WTC11 (cell line): ENCODE data around the gene NDUFB8. TPM values are rescaled to one million over a fixed set of nuclear protein-coding genes. Genes with fewer than 3 reads are reported as not detected.

Experiments used
- ATAC-seq: fragments of 200-7000 bp; cut with Tn5 transposase; 2 replicates; pipeline ENCODE4 v1.10.0; 2021; ENCODE audit warnings: mild to moderate bottlenecking, moderate library complexity
- CTCF ChIA-PET: fragments of 300-600 bp; sonication (Branson Sonifier 250); formaldehyde crosslinking; loops from one replicate; lab custom pipeline; 2021; ENCODE audit warnings: antibody characterized with exemption; lab: Charles Lee
- POLR2A ChIA-PET: fragments of 350-600 bp; sonication (Branson Sonifier 250); formaldehyde crosslinking; loops from one replicate; lab custom pipeline; 2021; ENCODE audit warnings: antibody characterized with exemption; lab: Charles Lee
- DNase-seq: peaks from one replicate; pipeline ENCODE4 v3.0.0; 2021; ENCODE audit warnings: low spot score
- H3K27ac Mint-ChIP-seq: 2 replicates; pipeline ENCODE4 v1.8.0; 2021; ENCODE audit warnings: mixed read lengths
- H3K27me3 Mint-ChIP-seq: 2 replicates; pipeline ENCODE4 v1.8.0; 2021; ENCODE audit warnings: low read depth, mild to moderate bottlenecking, moderate library complexity, mixed read lengths
- H3K36me3 Mint-ChIP-seq: 2 replicates; pipeline ENCODE4 v1.8.0; 2021; ENCODE audit warnings: mixed read lengths
- H3K4me1 Mint-ChIP-seq: 2 replicates; pipeline ENCODE4 v1.8.0; 2022; ENCODE audit warnings: mixed read lengths
- H3K4me3 Mint-ChIP-seq: 2 replicates; pipeline ENCODE4 v1.8.0; 2021; ENCODE audit warnings: mild to moderate bottlenecking, moderate library complexity, mixed read lengths
- H3K9me3 Mint-ChIP-seq: 2 replicates; pipeline ENCODE4 v1.8.0; 2021; ENCODE audit warnings: mixed read lengths
- MLX ChIP-seq: sonication (generic); formaldehyde crosslinking; IDR thresholded peaks from 2 replicates; pipeline ENCODE4 v1.8.1; 2023; ENCODE audit warnings: mild to moderate bottlenecking, missing genetic modification reagents, moderate library complexity
- MYBL2 ChIP-seq: sonication (generic); formaldehyde crosslinking; IDR thresholded peaks from 2 replicates; pipeline ENCODE4 v1.8.1; 2023; ENCODE audit warnings: mild to moderate bottlenecking, moderate library complexity, missing genetic modification reagents
- NFATC4 ChIP-seq: fragments of 250-450 bp; sonication (Bioruptor Pico); IDR thresholded peaks from 2 replicates; pipeline ENCODE4 v1.9.0; 2021; ENCODE audit warnings: mild to moderate bottlenecking
- PRDM15 ChIP-seq: sonication (generic); formaldehyde crosslinking; IDR thresholded peaks from 2 replicates; pipeline ENCODE4 v1.8.0; 2022; ENCODE audit warnings: missing genetic modification reagents
- SMAD4 ChIP-seq: sonication (generic); formaldehyde crosslinking; IDR thresholded peaks from 2 replicates; pipeline ENCODE4 v1.8.0; 2022; ENCODE audit warnings: mild to moderate bottlenecking, missing genetic modification reagents
- TEAD4 ChIP-seq: sonication (generic); formaldehyde crosslinking; IDR thresholded peaks from 2 replicates; pipeline ENCODE4 v1.8.0; 2022; ENCODE audit warnings: mild to moderate bottlenecking, missing genetic modification reagents
- TP53 ChIP-seq: sonication (generic); formaldehyde crosslinking; IDR thresholded peaks from 2 replicates; pipeline ENCODE4 v1.8.1; 2023; ENCODE audit warnings: mild to moderate bottlenecking, missing genetic modification reagents
- USF2 ChIP-seq: sonication (generic); formaldehyde crosslinking; IDR thresholded peaks from 2 replicates; pipeline ENCODE4 v1.8.1; 2023; ENCODE audit warnings: mild to moderate bottlenecking, missing genetic modification reagents, moderate library complexity
- ZNF219 ChIP-seq: sonication (generic); formaldehyde crosslinking; IDR thresholded peaks from 2 replicates; pipeline ENCODE4 v1.8.0; 2023; ENCODE audit warnings: missing genetic modification reagents, mild to moderate bottlenecking, borderline replicate concordance
- ZNF317 ChIP-seq: sonication (generic); formaldehyde crosslinking; IDR thresholded peaks from 2 replicates; pipeline ENCODE4 v1.8.1; 2023; ENCODE audit warnings: low read depth, mild to moderate bottlenecking, moderate library complexity, missing genetic modification reagents, borderline replicate concordance
- ZNF416 ChIP-seq: fragments of 250-450 bp; sonication (Bioruptor Pico); IDR thresholded peaks from 2 replicates; pipeline ENCODE4 v1.9.0; 2021; ENCODE audit warnings: mild to moderate bottlenecking, inconsistent platforms
- total RNA-seq: library from RNA; stranded (reverse); gene quantifications from 3 replicates; pipeline ENCODE4 v1.2.3, GENCODE V29; 2021
- TF ChIP-seq, protein P1 (sequence below): fragments of 250-450 bp; sonication (Bioruptor Pico); IDR thresholded peaks from 2 replicates; pipeline ENCODE4 v2.1.2; 2022; ENCODE audit warnings: mild to moderate bottlenecking, moderate library complexity
- TF ChIP-seq, protein P2 (sequence below): fragments of 200-600 bp; IDR thresholded peaks from 2 replicates; pipeline ENCODE4 v1.8.0; 2022; ENCODE audit warnings: antibody characterized with exemption
- TF ChIP-seq, protein P3 (sequence below): fragments of 250-450 bp; sonication (Bioruptor Pico); IDR thresholded peaks from 2 replicates; pipeline ENCODE4 v1.9.0; 2021; ENCODE audit warnings: mild to moderate bottlenecking, borderline replicate concordance

Gene NDUFB8
- total RNA-seq, 1 experiment from 2014 or later: 206 TPM

DNA sequence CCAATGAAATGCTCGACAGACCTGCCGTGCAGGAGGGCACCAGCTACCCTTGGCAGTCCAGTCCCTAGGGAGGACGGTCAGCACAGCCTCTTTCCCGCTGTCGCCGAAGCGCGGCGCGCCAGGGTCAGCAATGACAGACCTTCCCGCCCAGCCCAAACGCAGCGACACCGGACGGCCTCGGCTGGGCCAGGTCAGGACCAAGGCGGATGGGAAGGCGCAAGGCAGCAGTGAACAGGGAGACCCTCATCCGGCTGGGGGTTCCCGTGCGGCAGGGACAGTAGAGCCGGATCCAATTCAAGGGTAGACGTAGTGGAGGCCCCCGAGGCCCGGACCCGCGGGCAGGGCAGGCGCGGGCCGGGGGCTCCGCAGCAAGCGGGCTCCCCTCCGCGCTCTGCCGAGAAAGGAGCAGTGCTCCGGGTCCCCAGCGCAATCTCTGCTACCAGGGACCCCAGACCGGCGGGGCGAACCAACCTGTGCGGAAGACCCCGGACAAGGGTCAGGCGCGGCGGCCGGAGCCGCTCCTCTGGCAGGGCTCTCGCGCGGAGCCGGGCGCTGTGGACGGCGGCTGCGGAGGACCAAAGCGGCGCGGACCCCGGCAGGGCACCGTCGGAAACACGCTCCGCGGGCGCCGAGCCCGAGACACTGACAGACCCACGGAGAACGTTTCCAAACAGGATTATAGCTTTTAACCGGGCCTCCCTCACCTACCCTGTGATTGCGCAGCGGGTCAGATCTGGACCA, 10.2 kb downstream of the NDUFB8 start, which contains the start of gene SEC31B (continued):
- TF ChIP-seq SMAD4 (CRISPR knock-in tag) (no peak), PRDM15 (CRISPR knock-in tag) (peak; percentile 75), MLX (CRISPR knock-in tag) (no peak)

- POLR2A ChIA-PET: interaction anchor here (0.6 kb wide), 1 partner anchor 17 kb away, joined by 3 read pairs; the partner anchor contains the start of gene HIF1AN
- CTCF ChIA-PET: interaction anchor here (0.6 to 4.1 kb wide), 80 partner anchors 9 to 907 kb away, joined by 3 to 134 read pairs (median 5); partner anchors contain the start of genes BLOC1S2, HIF1AN, NDUFB8 and SCD
- H3K36me3 Mint-ChIP-seq: no peaks in the 10 kb centered on the region; the same call in none of the 2 replicates
Observed at GRCh38 chr10:100518761-100519241, 10.9 kb downstream of the NDUFB8 start.

DNA sequence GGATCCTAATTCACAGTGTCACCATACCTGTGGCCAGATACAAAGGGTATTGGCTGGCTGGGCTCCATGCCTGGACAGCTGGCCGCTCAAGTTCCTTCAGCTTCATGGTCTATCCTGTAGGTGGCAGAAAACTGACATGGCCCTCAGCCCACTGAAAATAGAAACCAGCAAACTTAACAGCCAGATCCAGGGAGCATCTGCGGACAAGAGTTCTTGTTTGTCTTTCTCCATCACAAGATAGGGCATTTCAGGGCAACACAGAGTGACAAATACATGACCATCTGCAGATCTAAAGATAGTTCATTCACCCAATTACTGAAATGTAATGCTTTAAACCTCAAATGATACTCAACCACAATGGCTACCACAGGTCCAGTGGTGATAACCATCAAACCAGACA, 12.8 kb downstream of the NDUFB8 start:
- peak; percentile 35 for ATAC-seq
- no peak for TF ChIP-seq USF2 (CRISPR knock-in tag)
- H3K27me3 Mint-ChIP-seq: peaks cover 54% of the 10 kb centered on the region
- no peak overlapping the region for H3K27ac Mint-ChIP-seq
- CTCF ChIA-PET: interaction anchor here (0.5 to 4.1 kb wide), 19 partner anchors 9 to 723 kb away, joined by 3 to 134 read pairs (median 4); partner anchors contain the start of gene HIF1AN
- POLR2A ChIA-PET: no interaction called here
- H3K9me3 Mint-ChIP-seq: no peaks in the 10 kb centered on the region
- no peaks in the 10 kb centered on the region; the same call in 1 of the 2 replicates for H3K36me3 Mint-ChIP-seq
- 0 out of 2 replicates have a peak, but pooled peaks cover 8% of the 10 kb centered on the region for H3K4me1 Mint-ChIP-seq
- DNase-seq: peak; percentile 41
- no peak overlapping the region for H3K4me3 Mint-ChIP-seq

More at GRCh38 chr10:100518761-100519241, 10.9 kb downstream of the NDUFB8 start:
- Mint-ChIP-seq H3K9me3 (no peaks in the 10 kb centered on the region), H3K4me3 (peak overlapping the region; percentile 91)
- TF ChIP-seq, protein P1, sequence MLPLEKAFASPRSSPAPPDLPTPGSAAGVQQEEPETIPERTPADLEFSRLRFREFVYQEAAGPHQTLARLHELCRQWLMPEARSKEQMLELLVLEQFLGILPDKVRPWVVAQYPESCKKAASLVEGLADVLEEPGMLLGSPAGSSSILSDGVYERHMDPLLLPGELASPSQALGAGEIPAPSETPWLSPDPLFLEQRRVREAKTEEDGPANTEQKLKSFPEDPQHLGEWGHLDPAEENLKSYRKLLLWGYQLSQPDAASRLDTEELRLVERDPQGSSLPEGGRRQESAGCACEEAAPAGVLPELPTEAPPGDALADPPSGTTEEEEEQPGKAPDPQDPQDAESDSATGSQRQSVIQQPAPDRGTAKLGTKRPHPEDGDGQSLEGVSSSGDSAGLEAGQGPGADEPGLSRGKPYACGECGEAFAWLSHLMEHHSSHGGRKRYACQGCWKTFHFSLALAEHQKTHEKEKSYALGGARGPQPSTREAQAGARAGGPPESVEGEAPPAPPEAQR: no peak
- no peak for TF ChIP-seq ZNF416 (CRISPR knock-in tag)
- no peak for TF ChIP-seq NFATC4 (CRISPR knock-in tag)
- TF ChIP-seq, protein P2, sequence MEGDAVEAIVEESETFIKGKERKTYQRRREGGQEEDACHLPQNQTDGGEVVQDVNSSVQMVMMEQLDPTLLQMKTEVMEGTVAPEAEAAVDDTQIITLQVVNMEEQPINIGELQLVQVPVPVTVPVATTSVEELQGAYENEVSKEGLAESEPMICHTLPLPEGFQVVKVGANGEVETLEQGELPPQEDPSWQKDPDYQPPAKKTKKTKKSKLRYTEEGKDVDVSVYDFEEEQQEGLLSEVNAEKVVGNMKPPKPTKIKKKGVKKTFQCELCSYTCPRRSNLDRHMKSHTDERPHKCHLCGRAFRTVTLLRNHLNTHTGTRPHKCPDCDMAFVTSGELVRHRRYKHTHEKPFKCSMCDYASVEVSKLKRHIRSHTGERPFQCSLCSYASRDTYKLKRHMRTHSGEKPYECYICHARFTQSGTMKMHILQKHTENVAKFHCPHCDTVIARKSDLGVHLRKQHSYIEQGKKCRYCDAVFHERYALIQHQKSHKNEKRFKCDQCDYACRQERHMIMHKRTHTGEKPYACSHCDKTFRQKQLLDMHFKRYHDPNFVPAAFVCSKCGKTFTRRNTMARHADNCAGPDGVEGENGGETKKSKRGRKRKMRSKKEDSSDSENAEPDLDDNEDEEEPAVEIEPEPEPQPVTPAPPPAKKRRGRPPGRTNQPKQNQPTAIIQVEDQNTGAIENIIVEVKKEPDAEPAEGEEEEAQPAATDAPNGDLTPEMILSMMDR: peak; percentile 56; the same call in 1 of the 2 replicates
- TF ChIP-seq, all 79 proteins: peak for 1
- DNase-seq (peak; percentile 69), ATAC-seq (peak; percentile 36)
- Mint-ChIP-seq H3K4me1 (0 out of 2 replicates have a peak, but pooled peaks cover 8% of the 10 kb centered on the region), H3K27ac (no peak overlapping the region), H3K27me3 (peaks cover 42% of the 10 kb centered on the region)

GRCh38 chr10:100515612-100516011, 14.1 kb downstream of the NDUFB8 start:
- Mint-ChIP-seq H3K36me3 (no peaks in the 10 kb centered on the region; the same call in 1 of the 2 replicates), H3K27ac (no peak overlapping the region), H3K4me1 (0 out of 2 replicates have a peak, but pooled peaks cover 8% of the 10 kb centered on the region), H3K9me3 (no peaks in the 10 kb centered on the region), H3K27me3 (peaks cover 53% of the 10 kb centered on the region), H3K4me3 (no peak overlapping the region)
- DNase-seq (no peak), ATAC-seq (no peak)
- CTCF ChIA-PET: interaction anchor here (1.3 kb wide), 1 partner anchor 75 kb away, joined by 6 read pairs; no protein-coding TSS in a partner anchor
- POLR2A ChIA-PET: no interaction called here
- TF ChIP-seq TP53 (no peak), MYBL2 (CRISPR knock-in tag) (no peak), SMAD4 (CRISPR knock-in tag) (no peak), TEAD4 (CRISPR knock-in tag) (no peak), ZNF219 (CRISPR knock-in tag) (no peak), ZNF317 (CRISPR knock-in tag) (no peak)
- TF ChIP-seq, protein P3, sequence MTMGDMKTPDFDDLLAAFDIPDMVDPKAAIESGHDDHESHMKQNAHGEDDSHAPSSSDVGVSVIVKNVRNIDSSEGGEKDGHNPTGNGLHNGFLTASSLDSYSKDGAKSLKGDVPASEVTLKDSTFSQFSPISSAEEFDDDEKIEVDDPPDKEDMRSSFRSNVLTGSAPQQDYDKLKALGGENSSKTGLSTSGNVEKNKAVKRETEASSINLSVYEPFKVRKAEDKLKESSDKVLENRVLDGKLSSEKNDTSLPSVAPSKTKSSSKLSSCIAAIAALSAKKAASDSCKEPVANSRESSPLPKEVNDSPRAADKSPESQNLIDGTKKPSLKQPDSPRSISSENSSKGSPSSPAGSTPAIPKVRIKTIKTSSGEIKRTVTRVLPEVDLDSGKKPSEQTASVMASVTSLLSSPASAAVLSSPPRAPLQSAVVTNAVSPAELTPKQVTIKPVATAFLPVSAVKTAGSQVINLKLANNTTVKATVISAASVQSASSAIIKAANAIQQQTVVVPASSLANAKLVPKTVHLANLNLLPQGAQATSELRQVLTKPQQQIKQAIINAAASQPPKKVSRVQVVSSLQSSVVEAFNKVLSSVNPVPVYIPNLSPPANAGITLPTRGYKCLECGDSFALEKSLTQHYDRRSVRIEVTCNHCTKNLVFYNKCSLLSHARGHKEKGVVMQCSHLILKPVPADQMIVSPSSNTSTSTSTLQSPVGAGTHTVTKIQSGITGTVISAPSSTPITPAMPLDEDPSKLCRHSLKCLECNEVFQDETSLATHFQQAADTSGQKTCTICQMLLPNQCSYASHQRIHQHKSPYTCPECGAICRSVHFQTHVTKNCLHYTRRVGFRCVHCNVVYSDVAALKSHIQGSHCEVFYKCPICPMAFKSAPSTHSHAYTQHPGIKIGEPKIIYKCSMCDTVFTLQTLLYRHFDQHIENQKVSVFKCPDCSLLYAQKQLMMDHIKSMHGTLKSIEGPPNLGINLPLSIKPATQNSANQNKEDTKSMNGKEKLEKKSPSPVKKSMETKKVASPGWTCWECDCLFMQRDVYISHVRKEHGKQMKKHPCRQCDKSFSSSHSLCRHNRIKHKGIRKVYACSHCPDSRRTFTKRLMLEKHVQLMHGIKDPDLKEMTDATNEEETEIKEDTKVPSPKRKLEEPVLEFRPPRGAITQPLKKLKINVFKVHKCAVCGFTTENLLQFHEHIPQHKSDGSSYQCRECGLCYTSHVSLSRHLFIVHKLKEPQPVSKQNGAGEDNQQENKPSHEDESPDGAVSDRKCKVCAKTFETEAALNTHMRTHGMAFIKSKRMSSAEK: no peak
